ENCODE measurements around the gene CACNA1E.

- TF ChIP-seq CTCF (IDR thresholded peaks at IDR 0.05; ENCODE audit: insufficient read depth, low read length, poor library complexity, severe bottlenecking) (no peak), EZH2phosphoT487 (conservative IDR thresholded peaks at IDR 0.05; ENCODE audit: low read length) (no peak)
Observed at GRCh38 chr1:181551249-181551648, 67.9 kb downstream of the CACNA1E start.

Data from SU-DHL-6 (cell line).